ENCODE measurements around the gene ZNF219. TPM values are rescaled to one million over a fixed set of nuclear protein-coding genes. Genes with fewer than 3 reads are reported as not detected.

The ZNF219 gene
- total and polyA plus RNA-seq, 2 of the 13 experiments (the other 11 are each of a cell fraction or from before 2014, with no cell fraction given), result 34.5 to 36.6 TPM

DNA sequence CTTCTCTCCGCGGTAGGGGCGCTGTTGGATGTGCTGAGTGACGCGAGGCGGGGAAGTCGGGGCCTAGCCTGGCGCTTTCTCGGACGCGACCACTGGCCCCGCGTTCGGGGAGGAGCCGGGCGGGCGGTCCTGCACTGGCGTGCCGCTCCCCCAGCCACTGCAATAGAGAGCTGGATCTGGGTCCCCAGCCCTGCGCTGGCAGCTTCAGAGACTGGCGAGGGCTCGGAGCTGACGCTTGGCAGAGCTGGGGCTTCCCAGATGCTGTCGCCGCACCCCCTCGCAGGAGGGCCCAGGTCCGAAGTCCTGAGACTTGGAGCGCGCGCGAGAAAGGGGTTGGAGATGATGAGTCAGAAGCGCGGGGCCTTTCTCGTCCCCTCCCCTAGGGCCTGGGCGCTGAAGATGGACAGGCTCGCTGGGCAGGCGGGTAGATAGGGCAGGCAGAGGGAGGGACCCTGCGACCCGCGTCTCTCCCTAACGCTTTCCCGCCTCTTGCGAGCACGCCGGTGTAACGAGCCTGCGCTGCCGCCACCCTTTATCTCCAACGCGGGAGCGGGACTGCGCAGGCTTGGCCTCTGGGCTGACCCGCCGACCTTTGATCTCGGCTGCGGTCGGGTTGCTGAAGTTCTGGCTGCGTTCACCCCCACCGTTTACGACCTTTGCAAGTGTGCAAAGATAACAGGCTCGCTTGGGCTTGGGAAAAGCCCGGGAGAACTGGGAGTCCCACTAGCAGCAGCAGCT is 5.4 kb upstream of the ZNF219 start (continued):
- TF ChIP-seq, protein P1, sequence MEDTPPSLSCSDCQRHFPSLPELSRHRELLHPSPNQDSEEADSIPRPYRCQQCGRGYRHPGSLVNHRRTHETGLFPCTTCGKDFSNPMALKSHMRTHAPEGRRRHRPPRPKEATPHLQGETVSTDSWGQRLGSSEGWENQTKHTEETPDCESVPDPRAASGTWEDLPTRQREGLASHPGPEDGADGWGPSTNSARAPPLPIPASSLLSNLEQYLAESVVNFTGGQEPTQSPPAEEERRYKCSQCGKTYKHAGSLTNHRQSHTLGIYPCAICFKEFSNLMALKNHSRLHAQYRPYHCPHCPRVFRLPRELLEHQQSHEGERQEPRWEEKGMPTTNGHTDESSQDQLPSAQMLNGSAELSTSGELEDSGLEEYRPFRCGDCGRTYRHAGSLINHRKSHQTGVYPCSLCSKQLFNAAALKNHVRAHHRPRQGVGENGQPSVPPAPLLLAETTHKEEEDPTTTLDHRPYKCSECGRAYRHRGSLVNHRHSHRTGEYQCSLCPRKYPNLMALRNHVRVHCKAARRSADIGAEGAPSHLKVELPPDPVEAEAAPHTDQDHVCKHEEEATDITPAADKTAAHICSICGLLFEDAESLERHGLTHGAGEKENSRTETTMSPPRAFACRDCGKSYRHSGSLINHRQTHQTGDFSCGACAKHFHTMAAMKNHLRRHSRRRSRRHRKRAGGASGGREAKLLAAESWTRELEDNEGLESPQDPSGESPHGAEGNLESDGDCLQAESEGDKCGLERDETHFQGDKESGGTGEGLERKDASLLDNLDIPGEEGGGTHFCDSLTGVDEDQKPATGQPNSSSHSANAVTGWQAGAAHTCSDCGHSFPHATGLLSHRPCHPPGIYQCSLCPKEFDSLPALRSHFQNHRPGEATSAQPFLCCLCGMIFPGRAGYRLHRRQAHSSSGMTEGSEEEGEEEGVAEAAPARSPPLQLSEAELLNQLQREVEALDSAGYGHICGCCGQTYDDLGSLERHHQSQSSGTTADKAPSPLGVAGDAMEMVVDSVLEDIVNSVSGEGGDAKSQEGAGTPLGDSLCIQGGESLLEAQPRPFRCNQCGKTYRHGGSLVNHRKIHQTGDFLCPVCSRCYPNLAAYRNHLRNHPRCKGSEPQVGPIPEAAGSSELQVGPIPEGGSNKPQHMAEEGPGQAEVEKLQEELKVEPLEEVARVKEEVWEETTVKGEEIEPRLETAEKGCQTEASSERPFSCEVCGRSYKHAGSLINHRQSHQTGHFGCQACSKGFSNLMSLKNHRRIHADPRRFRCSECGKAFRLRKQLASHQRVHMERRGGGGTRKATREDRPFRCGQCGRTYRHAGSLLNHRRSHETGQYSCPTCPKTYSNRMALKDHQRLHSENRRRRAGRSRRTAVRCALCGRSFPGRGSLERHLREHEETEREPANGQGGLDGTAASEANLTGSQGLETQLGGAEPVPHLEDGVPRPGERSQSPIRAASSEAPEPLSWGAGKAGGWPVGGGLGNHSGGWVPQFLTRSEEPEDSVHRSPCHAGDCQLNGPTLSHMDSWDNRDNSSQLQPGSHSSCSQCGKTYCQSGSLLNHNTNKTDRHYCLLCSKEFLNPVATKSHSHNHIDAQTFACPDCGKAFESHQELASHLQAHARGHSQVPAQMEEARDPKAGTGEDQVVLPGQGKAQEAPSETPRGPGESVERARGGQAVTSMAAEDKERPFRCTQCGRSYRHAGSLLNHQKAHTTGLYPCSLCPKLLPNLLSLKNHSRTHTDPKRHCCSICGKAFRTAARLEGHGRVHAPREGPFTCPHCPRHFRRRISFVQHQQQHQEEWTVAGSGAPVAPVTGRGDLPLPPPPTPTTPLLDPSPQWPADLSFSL (CRISPR knock-in tag; IDR thresholded peaks at IDR 0.05), result no peak; the same call in 1 of the 2 replicates
- no peak for TF ChIP-seq MNT (IDR thresholded peaks at IDR 0.05)
- TF ChIP-seq CBFB (CRISPR knock-in tag; IDR thresholded peaks at IDR 0.05), result peak; percentile 97
- TF ChIP-seq, protein P2, sequence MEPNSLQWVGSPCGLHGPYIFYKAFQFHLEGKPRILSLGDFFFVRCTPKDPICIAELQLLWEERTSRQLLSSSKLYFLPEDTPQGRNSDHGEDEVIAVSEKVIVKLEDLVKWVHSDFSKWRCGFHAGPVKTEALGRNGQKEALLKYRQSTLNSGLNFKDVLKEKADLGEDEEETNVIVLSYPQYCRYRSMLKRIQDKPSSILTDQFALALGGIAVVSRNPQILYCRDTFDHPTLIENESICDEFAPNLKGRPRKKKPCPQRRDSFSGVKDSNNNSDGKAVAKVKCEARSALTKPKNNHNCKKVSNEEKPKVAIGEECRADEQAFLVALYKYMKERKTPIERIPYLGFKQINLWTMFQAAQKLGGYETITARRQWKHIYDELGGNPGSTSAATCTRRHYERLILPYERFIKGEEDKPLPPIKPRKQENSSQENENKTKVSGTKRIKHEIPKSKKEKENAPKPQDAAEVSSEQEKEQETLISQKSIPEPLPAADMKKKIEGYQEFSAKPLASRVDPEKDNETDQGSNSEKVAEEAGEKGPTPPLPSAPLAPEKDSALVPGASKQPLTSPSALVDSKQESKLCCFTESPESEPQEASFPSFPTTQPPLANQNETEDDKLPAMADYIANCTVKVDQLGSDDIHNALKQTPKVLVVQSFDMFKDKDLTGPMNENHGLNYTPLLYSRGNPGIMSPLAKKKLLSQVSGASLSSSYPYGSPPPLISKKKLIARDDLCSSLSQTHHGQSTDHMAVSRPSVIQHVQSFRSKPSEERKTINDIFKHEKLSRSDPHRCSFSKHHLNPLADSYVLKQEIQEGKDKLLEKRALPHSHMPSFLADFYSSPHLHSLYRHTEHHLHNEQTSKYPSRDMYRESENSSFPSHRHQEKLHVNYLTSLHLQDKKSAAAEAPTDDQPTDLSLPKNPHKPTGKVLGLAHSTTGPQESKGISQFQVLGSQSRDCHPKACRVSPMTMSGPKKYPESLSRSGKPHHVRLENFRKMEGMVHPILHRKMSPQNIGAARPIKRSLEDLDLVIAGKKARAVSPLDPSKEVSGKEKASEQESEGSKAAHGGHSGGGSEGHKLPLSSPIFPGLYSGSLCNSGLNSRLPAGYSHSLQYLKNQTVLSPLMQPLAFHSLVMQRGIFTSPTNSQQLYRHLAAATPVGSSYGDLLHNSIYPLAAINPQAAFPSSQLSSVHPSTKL (CRISPR knock-in tag; IDR thresholded peaks at IDR 0.05), result peak; percentile 67
- TF ChIP-seq HHEX (CRISPR knock-in tag; IDR thresholded peaks at IDR 0.05), result peak; percentile 54; the same call in 1 of the 2 replicates
- peak; percentile 97 for TF ChIP-seq ZNF484 (CRISPR knock-in tag; IDR thresholded peaks at IDR 0.05; ENCODE audit: borderline replicate concordance, low read depth)
- TF ChIP-seq NR2F6 (IDR thresholded peaks at IDR 0.05), result peak; percentile 98
- peak; percentile 97 for TF ChIP-seq NR2F6 (CRISPR knock-in tag; IDR thresholded peaks at IDR 0.05)
- TF ChIP-seq, protein P3, sequence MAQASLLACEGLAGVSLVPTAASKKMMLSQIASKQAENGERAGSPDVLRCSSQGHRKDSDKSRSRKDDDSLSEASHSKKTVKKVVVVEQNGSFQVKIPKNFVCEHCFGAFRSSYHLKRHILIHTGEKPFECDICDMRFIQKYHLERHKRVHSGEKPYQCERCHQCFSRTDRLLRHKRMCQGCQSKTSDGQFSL (CRISPR knock-in tag; IDR thresholded peaks at IDR 0.05), result peak; percentile 95
- peak; percentile 99 for TF ChIP-seq ZNF275 (CRISPR knock-in tag; IDR thresholded peaks at IDR 0.05; ENCODE audit: borderline replicate concordance)
- TF ChIP-seq TFAP4 (IDR thresholded peaks at IDR 0.05; ENCODE audit: borderline replicate concordance, low read depth), result no peak; the same call in 1 of the 2 replicates
- peak; percentile 8; the same call in 1 of the 2 replicates for TF ChIP-seq EHMT2 (IDR thresholded peaks at IDR 0.05; ENCODE audit: borderline replicate concordance, low read depth, low read length)

Measured in HepG2 (cell line).